T-helper 17 cell (primary cell): Measurements from ENCODE around the gene HEPN1. TPM values are rescaled to one million over a fixed set of nuclear protein-coding genes. Genes with fewer than 3 reads are reported as not detected.

ENCODE experiments used
- total RNA-seq, 4 donors: library from RNA in 2 of 4; stranded (reverse) in 2 of 4; gene quantifications; one replicate each; pipeline ENCODE4 v1.2.3 and lab custom pipeline; 2022 to 2026

Gene HEPN1
- total RNA-seq, 2 donors from 2014 or later: not detected

Other genes with a start within 250 kb of the HEPN1 start
- gene SIAE, start 245.5 kb upstream of the HEPN1 start, total RNA-seq: 10 to 100 TPM in 1 of 2 donors, 1 to 10 TPM in 1; 6.8 to 15.0 TPM
- 1 to 10 TPM in 1 of 2 donors, under 1 TPM in 1; 0.67 to 1.1 TPM for gene SPA17, start 245.3 kb upstream of the HEPN1 start, total RNA-seq
- 100 to 1,000 TPM in 1 of 2 donors, 10 to 100 TPM in 1; 20.8 to 614 TPM for gene NRGN, start 179.3 kb upstream of the HEPN1 start, total RNA-seq
- under 1 TPM; 0.32 to 0.57 TPM for gene VSIG2, start 167.0 kb upstream of the HEPN1 start, total RNA-seq
- gene ESAM, start 157.0 kb upstream of the HEPN1 start, total RNA-seq: 10 to 100 TPM in 1 of 2 donors, 1 to 10 TPM in 1; 3.5 to 30.5 TPM
- gene MSANTD2, start 118.8 kb upstream of the HEPN1 start, total RNA-seq: 10 to 100 TPM; 10.1 to 11.3 TPM
- gene ROBO3, start 53.8 kb upstream of the HEPN1 start, total RNA-seq: 10 to 100 TPM; 17.5 to 18.0 TPM
- not detected for gene ROBO4, start 21.4 kb upstream of the HEPN1 start, total RNA-seq
- not detected for gene HEPACAM, start 16.8 kb downstream of the HEPN1 start, total RNA-seq
- gene CCDC15, start 35.0 kb downstream of the HEPN1 start, total RNA-seq: 1 to 10 TPM in 1 of 2 donors, under 1 TPM in 1; 0.91 to 1.3 TPM
- under 1 TPM; 0.52 to 0.90 TPM for gene SLC37A2, start 144.1 kb downstream of the HEPN1 start, total RNA-seq
- 1 to 10 TPM; 7.0 to 9.9 TPM for gene TMEM218, start 192.4 kb downstream of the HEPN1 start, total RNA-seq
- not detected for gene PKNOX2, start 245.5 kb downstream of the HEPN1 start, total RNA-seq